Activated T-cell treated with anti-CD3 and anti-CD28 coated beads, Interleukin-2, amount 50 U/mL, for 1 hour (primary cell): ENCODE data around the gene RNU1-1.
A peak's percentile ranks its signal among the peaks of the same experiment; 100 is the strongest.
"Not testable (repeated sequence)": the region's sequence is repeated elsewhere in the genome, so short reads cannot be mapped to it uniquely, and the experiment has no call there.

Experiments
- DNase-seq: peaks from one replicate; pipeline ENCODE4 v3.0.0-alpha.2; 2020

Gene RNU1-1

DNA sequence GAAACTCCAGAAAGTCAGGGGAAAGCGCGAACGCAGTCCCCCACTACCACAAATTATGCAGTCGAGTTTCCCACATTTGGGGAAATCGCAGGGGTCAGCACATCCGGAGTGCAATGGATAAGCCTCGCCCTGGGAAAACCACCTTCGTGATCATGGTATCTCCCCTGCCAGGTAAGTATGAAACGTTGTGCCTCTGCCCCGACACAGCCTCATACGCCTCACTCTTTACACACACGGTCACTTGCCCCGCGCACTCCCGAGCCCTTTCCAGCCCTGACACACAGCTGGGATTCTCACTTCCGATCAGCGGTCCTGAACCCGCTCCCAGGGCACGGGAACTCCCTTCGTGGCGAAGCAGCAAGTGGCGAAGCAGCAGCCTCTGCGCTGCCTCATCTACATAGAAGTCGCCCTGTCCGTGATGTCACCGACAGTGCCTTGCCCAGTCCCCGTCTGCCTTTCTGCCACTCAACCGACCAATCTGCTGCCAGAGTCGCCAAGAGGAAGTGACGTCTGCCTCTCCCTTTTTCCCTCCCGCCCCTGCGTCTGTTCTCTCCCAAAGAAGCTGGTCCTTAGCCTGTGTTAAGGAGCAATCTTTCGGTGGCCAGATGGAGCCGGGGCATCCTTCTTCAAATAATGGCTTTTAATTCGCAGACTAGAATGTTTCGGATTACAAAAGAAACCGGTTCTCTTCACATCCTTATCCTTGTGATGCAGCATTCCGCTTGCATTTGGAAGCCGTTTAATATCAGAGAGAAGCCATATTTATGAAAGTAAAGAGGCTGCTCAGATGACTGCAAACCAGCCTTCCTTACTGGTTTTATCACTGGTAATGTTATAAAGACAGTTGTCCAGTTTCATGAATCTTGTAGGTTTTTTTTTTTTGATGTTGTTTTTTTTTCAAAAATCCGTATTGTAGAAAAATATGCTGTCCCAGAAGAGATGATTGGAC lies at the start of gene RNU1-1:
Gene RNU1-1, minus strand, starts transcription at position 179 of the 949 bp plus-strand sequence.
- peak; percentile 84 for DNase-seq

DNA sequence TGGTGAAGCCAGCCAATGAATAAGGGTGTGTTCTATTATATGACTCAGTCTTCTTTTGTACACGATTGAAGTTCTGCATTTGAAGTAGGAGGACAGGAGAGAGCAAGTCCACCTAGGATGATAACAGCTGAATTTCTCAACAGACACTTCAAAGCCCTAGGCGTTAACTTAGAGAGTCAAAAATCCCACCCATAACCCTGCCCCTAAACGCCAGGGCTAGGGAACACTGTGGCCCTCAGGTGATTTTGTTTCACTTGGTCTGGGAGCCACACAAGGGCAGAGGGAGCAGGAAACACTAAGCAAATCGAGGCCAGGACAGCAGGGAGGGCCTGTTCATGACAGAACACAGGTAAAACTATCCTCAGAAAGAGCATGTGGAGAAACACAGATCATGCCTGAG lies 47.0 kb upstream of the RNU1-1 start:
- DNase-seq: not testable (repeated sequence)

DNA sequence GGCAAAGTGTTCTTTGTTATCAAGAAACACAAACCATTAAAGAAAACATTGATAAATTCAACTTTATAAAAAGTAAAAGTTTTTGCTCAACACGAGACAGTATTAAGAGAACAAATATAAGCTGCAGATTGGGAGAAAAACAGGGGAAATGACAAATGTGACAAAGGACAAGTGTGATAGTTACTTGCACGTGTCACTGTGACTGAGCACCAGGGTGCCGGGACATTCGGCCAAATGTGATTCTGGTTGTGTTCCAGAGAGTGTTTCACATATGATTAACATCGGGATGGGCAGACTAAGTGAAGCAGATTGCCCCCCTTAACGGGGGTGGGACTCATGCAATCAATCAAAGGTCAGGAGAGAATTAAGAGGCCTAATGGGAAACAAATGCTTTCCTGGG lies 46.4 kb upstream of the RNU1-1 start:
- DNase-seq: not testable (repeated sequence)

DNA sequence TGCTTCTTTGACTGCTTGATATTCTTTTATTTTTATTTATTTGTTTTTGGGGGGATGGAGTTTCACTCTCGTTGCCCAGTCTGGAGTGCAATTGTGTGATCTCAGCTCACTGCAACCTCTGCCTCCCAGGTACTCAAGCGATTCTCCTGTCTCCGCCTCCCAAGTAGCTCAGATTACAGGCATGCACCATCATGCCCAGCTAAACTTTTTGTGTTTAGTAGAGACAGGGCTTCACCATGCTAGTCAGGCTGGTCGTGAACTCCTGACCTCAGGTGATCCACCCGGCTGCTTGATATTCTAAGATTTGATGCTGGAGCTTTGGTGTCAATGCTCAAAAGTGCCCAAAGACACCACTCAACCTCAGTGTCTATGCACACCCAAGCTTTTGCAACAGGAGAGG lies 45.6 kb upstream of the RNU1-1 start:
- DNase-seq: not testable (repeated sequence)

DNA sequence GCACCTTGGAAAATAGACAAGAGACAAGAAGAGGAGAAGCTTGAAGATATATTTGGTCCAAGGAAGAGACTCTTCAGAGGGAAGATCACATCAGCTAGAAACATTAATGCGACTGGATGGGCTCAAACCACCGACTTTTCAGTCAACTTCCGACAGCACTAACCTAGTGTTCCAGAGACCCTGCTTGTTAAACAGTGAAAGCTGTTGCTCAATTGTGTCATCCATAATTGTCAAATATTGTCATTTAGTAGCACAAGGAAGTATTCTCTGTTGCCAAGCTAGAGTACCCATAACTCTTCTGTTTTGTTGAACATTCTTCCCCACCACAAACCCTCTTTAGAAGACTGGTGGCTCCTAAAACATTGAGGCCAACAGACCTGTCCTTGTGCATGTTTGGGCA lies 42.9 kb upstream of the RNU1-1 start:
- not testable (repeated sequence) for DNase-seq

DNA sequence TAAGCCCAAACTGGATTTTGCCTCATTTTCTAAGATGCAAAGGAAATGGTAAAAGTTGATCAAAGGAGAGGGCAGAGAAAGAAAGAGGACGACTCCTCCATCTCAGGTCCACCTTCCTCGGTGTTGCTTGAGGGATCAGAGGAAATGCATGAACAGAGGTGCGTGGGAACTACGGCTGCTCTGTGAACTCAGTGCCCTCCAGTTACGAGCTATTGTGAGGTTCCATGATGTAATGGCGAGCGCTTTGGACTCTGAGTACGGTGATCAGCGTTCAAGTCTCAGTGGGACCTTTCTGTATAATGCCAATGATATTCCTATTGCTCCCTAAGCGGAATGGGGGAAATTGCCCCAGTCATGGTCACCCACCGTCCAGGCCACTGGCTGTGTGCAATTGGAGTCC lies 39.2 kb upstream of the RNU1-1 start:
- not testable (repeated sequence) for DNase-seq

DNA sequence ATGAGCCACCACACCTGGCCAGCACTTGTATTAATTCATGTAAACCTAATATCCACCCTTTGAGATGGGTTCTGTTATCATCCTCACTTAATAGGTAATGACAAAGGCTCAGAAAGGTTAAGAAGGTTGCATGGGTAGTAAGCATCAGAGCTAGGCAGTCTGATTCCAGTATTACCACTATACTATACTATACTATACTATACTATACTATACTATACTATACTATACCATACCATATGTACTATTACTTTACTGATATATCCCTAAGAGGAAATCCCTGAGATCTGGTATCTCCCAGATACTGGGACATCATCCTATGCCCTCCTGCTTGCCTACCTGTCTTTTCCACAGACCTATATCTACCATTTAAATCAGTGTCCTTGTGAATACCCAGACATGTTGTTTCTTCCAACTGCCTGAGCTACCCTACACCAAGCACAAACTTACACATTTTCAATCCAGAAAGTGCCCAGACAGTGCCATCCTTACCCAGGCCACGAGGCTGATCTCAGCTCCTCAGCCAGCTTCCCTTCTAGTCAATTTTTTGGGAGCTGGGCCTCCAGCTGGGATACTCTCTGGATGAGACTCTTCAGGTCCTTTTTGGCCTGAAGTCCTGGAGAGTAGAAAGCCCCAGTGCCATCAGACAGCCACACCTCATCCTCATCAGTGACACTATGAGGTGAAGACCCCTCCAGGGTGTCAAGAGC lies 36.3 kb upstream of the RNU1-1 start:
- DNase-seq: not testable (repeated sequence)

DNA sequence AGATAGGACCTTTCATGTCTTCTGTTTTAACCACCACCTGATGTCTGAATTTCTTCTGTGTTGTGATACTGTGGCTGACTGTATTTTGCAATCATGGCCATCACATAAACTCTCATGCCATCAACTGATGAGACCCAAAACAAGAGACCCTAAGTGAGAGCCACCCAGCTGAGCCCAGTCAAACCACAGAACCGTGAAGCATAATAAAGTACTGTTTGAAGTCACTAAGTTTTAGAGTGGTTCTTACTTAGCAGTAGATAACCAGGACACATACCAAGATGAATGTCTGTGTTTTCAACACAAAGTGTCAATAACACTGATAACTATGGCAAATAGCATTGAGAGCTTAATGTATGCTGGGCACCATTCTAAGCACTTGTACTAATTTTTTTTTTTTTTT lies 35.5 kb upstream of the RNU1-1 start:
- DNase-seq: not testable (repeated sequence)

DNA sequence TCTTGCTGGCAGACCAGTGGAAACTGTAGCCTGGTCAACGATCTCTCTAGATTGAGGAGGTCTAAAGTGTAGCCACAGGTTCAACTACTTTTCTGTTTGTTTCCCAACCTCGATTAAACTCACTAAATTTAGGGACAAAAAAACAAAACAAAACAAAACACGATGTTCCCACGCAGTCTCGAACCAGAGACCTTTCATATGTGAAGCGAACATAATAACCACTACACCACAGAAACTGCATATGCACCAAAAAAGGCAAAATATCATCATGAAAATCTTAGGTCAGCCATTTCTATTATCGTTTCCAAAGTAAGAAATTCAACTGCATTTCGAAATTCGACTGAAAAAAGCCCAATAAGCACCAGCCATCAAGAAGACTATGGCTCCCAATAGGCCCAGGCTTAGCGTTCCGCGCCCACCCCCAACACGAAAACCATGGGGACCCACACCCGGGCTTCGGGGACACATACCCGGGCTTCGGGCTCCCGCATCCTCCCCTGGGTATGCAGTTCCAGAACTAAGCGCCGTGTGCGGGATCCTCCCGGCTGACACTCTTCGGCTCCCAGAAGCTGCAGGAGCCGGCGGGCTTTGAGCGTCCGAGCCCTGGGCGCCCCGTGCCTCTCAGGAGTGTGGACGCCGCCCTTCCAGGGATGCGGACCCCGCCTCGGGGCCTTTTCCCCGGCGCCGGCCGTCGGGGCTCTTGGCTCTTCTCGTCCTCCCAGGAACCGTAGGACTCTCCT lies 33.6 kb upstream of the RNU1-1 start:
- not testable (repeated sequence) for DNase-seq

DNA sequence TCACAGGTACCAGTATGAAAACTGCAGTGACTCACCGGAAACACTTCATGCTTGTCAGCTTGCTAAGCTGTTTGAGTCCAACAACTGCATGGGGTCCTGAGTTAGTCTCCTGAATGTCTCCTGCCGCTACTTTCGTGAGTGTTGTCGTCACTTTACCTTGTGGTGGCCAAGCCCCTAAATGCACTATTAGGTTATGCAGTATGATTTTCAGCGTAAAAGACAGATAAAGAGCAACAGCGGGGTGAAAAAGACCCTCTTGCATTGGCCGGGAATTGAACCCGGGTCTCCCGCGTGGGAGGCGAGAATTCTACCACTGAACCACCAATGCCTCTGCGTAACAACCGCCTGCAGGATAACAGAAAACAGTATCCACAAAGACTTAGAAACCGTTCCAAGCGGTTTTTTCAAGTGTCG lies 31.6 kb upstream of the RNU1-1 start:
- DNase-seq: not testable (repeated sequence)

DNA sequence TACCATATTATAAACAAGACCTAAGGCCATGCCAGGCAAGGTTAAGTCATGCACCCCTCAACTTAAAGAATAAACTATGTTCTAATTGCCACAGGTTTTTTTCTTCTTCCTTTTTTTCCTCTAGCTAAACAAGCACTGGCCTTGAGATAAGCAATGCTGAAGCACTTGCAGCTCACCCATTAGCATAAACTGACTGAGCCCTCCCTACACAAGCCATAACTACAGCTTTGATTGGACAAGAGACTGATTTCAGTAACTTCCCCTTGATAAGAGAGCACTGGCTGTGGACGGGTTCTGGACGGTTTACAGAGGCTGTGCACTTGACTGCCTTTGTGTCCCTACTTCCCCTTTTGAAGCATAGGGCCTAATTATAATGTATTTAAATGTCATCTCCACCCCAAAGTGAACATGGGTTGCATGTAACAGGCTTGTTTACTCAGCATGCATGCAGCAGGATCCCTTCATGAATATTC lies 26.4 kb upstream of the RNU1-1 start:
- not testable (repeated sequence) for DNase-seq

DNA sequence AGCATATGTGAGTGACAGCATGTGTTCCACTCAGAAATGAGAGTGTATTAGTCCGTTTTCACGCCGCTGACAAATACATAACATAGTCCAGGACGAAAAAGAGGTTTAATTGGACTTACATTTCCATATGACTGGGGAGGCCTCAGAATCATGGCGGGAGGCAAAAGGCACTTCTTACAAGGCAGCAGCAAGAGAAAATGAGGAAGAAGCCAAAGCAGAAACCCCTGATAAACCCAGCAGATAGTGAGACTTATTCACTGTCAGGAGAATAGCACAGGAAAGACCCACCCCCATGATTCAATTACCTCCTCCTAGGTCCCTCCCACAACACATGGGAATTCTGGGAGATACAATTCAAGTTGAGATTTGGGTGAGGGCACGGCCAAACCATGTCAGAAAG lies 23.4 kb upstream of the RNU1-1 start:
- DNase-seq: not testable (repeated sequence)

DNA sequence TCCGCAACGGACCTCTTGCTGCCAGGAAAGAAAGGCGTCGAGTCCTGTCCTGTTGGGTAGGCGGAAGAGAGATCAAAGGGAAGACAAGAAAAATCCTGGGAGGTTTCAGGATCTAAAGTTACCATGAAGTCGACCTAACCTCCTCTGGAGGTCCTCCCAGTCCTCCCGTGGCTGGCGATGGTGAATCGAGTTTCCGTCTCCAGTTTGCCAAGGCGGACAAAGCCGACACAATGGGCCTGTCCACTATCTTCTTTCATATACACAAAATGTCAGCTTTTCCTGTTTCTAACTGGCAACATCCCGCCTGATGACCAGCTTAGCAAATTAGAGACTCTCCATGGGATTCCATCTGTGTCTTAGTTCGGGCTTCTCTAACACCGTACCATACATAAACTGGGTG lies 22.7 kb upstream of the RNU1-1 start:
- DNase-seq: not testable (repeated sequence)

DNA sequence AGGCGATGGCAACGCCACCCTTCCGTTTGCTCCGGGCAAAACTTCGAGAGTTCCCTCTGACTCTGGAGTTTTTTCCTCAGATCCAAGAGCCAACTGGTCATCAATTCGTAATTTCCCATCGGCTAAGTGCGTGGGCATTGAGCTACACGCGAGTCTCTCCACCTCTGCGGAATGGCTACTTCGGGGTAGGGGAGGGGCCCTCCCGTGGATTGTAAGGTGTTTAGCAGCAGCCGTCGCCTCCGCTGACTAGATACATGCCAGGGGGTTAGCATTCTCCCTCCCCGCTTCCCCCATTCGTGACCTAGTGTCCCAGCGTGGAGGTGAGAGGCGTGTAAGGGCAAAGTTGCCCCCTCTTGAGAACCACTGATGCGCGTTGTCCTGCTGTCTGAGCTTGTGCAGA lies 21.8 kb upstream of the RNU1-1 start:
- DNase-seq: not testable (repeated sequence)

DNA sequence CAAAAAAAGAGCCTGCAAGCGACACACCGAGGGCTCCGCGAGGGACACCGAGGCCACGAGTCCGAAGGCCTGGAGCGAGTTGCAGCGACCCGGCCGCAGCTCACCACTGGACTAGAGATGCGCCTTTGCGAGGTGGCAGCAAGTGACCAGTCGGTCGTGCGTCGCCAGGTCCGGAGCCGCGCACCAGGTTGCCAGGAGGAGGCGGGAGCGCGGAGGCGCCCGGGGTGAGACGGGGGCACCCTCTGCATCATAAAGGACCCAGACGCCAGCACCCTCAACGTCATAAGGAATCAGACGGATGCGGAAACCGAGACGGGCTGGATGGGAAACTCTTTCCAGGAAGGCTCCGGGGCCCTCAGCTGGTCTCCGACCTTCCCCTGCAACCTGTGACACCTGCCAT lies 21.4 kb upstream of the RNU1-1 start:
- DNase-seq: peak; percentile 33

DNA sequence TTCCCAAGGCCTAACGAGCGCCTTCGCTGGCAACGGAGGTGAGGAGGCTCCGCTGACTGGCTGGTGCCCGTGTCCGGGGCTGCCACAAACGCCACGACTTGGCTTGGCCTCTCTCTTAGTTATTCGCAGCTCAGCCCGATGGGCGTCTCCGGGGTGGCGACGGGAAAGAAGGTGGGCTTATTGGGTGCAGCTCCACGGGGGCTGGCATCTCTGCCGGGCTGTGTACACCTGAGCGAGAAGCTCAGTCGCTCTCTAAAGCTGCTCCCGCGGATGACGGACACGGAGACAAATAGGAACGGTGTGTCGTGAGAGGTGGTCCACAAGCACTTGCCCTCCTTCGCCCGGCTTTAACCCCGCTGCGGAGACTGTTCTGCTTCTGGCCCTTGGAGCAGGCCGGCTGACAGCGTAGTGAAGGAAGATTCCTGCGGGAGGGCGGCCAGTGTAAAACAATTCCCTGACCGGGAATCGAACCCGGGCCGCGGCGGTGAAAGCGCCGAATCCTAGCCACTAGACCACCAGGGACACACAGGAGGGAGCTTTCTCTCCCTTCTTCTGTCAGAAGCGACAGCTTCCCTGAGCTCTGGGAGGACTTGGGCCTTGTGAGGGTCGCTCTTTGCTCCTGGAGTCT lies 20.9 kb upstream of the RNU1-1 start:
- peak; percentile 51 for DNase-seq

DNA sequence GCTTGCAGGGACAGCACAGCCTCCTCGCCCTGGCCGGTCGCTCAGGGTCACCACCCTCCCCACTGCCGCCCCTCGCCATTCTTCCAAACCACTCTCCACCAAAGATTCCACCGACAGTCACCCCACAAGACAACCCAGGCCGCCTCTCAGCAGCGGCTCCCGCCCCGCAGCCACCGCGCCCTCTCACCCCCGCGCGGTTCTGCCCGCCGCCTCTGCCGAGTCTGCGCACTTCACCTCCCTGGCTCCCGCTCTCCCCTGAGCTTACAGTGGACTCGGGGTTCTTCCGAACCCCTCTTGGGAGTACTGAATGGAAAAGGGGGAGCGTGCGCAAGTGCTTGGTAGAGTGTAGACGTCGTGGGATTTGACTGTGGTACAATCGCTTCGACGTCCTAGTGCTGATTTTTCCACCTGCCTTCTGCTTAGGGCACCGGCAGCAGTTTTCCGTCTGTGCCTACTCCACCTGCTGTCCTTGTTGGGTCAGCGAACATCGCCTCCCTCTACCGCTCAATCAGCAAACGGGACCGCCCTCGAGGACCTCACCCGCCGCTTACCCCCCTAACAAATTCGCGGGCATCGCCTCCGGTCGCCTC lies 20.2 kb upstream of the RNU1-1 start:
- peak; percentile 34 for DNase-seq

DNA sequence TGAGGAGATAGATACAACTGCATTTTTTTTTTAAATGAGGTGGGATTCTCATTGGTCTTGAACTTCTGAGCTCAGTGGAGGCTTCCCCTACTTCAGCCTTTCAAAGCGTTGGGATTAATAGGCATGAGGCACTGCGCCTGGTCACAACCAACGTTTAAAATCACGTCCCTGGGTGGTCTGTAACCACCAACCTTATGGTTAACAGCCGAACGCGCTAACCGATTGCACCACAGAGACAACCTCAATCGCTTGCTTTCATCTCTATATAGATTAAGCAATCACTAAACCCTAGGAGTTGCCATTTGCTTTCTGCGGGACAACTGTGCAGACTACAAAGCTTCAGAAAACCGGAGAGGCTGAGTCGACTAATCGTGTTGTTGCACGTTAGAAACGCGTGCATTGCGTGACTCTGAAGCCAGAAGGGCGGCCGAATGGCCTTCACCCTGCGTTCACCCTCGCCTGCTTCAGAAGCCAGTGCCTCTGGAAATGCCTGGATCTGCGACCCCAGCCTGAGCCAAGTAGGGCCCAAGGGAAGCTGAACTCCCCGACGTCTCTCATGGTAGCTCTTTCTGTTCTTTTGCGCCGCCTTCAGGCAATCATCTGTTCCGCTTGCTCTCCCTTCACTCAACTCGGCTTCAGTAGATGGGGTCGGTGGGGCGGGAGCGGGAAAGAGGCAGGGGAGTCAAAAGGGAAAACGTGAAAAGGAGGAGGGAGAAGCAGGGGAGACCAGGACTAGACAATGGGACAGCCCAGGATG lies 18.3 kb upstream of the RNU1-1 start:
- not testable (repeated sequence) for DNase-seq

DNA sequence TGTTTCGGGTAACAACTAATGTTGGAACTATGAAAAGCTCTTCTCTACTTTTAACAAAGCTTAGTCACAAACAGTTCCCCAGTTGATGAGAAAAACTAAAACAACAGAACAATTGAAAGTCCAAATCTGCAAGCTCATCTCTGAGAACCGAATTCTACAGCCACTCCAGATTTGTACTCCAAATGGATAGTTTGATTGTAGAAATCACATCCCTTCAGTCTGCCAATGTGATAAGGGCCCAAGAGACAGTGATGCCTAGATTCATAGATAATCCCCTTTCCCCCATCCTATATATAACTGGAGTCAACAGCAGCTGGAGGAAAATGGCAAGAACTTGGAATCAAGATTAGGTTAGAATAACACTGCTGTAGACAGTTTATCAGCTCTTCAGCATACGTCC lies 14.3 kb upstream of the RNU1-1 start:
- DNase-seq: not testable (repeated sequence)

DNA sequence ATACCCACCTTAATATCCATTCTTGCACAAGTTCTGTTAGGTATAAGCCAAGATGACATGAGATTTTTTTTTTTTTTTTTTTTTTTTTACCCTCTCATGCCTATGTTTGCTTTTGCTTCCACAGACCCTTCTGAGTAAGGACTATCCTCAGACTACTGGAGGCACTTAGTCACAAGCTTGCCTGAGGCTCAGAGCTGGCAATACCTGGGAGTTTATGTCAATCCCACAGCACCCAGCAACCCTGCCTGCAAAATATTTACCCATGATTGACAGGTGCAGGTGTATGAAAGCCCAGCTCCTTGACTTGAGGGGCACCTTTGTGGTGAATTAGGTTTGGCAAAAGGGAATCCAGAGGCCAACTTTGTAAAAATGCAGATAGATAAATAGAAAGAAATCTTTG lies 11.7 kb upstream of the RNU1-1 start:
- not testable (repeated sequence) for DNase-seq

DNA sequence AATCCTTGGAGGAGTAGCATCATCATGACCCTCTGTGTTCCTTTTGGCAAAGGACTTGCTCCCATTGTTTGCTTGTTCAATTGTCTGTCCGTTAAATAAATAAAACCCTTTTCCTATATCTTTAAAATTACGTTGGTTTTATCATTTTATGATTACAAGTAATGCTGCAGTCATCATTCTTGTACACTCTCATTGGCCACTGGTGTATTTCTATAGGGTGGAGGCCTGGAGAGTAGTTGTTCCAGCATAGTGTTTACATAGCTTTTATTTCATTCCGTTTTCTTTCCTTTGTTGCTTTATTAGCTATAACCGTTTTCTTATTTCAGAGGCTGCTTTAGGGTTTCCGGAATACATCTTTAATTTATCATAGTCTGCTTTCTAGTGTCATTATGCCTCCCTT lies 7.6 kb upstream of the RNU1-1 start:
- not testable (repeated sequence) for DNase-seq

DNA sequence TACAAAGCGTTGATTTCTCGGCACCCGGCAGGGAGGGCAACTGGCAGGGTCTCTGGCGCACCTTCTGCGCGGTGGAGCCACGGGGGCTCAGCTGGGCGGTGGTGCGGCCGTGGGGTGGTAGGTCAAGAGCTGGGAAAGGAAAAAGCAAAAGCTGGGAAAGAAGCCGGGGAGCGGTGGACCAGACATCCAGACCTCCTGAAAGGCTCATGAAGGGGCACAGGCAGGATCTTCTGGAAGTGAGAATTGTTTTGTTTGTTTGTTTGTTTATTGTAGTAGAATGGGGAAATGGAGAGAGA lies 7.2 kb upstream of the RNU1-1 start:
- DNase-seq: no peak
